GM12878 (cell line): ENCODE data around the gene YAF2. TPM values are rescaled to one million over a fixed set of nuclear protein-coding genes. Genes with fewer than 3 reads are reported as not detected.

Experiments
- ATAC-seq: fragments of 200-7000 bp; cut with Tn5 transposase; 3 replicates; pipeline ENCODE4 v1.9.1; 2020; ENCODE audit warnings: mild to moderate bottlenecking, moderate library complexity
- BruUV-seq: library from RNA; stranded (reverse); fragments of 400-500 nt; replicated peaks from 2 replicates; lab custom pipeline; 2021; lab: Mats Ljungman, UMichigan
- CTCF ChIA-PET: fragments of 300-600 bp; sonication (Branson Sonifier 250); formaldehyde crosslinking; extraction: SDS; loops from one replicate; lab custom pipeline; 2021; ENCODE audit warnings: inconsistent platforms; lab: Yijun Ruan, JAX
- POLR2A ChIA-PET: fragments of 350-600 bp; formaldehyde crosslinking; extraction: SDS; loops from one replicate; lab custom pipeline; 2021; ENCODE audit warnings: inconsistent platforms; lab: Charles Lee
- RAD21 ChIA-PET: fragments of 300-600 bp; sonication (Branson Sonifier 250); formaldehyde crosslinking; loops from one replicate; lab custom pipeline; 2023; ENCODE audit warnings: antibody characterized with exemption; ENCODE audit not compliant: unreplicated experiment; lab: Charles Lee
- SMC1A ChIA-PET: fragments of 300-600 bp; sonication (Branson Sonifier 250); formaldehyde crosslinking; loops from one replicate; lab custom pipeline; 2023; ENCODE audit not compliant: unreplicated experiment, uncharacterized antibody; lab: Charles Lee
- DNase-seq: peaks from one replicate; pipeline ENCODE4 v3.0.0-alpha.2; 2011; ENCODE audit warnings: low read depth, low spot score
- FAIRE-seq: peaks from 3 replicates; lab custom pipeline; 2011; peaks lifted over from hg19 to GRCh38; lab: Jason Lieb, UNC
- H2AFZ ChIP-seq: 2 replicates; pipeline ENCODE4 v1.6.0; 2011; ENCODE audit warnings: low read depth, low read length, control low read depth; ENCODE audit not compliant: control insufficient read depth
- H3K27ac ChIP-seq: 2 replicates; pipeline ENCODE4 v1.5.1; 2011; ENCODE audit warnings: control low read depth; ENCODE audit not compliant: control insufficient read depth, insufficient read depth
- H3K27me3 ChIP-seq, 2 experiments: replicated peaks in 1 of 2; 2 replicates each; pipeline versions ENCODE4 v1.6.0 to v1.6.1; 2011; ENCODE audit warnings: low read length in 1 of 2; ENCODE audit not compliant: control insufficient read depth in 2 of 2, insufficient read depth in 2 of 2
- H3K36me3 ChIP-seq, 2 experiments: 2 replicates each; pipeline ENCODE4 v1.5.1; 2011; ENCODE audit warnings: low read length in 1 of 2; ENCODE audit not compliant: control insufficient read depth in 2 of 2, insufficient read depth in 2 of 2
- H3K4me1 ChIP-seq: 2 replicates; pipeline ENCODE4 v1.6.1; 2011; ENCODE audit warnings: mild to moderate bottlenecking, low read length, moderate library complexity, mixed read lengths; ENCODE audit not compliant: control insufficient read depth, insufficient read depth
- H3K4me2 ChIP-seq: 2 replicates; pipeline ENCODE4 v1.6.0; 2011; ENCODE audit warnings: control low read depth; ENCODE audit not compliant: control insufficient read depth, insufficient read depth
- H3K4me3 ChIP-seq: fragments of 200-600 bp; sonication (generic); 2 replicates; pipeline ENCODE4 v1.5.1; 2016
- H3K79me2 ChIP-seq: 2 replicates; pipeline ENCODE4 v1.6.0; 2011; ENCODE audit warnings: low read length; ENCODE audit not compliant: control insufficient read depth, insufficient read depth
- H3K9ac ChIP-seq: 2 replicates; pipeline ENCODE4 v1.8.0; 2011; ENCODE audit warnings: low read length, control low read depth, mixed read lengths; ENCODE audit not compliant: control insufficient read depth, insufficient read depth
- H3K9me3 ChIP-seq: replicated peaks from 3 replicates; pipeline ENCODE4 v1.5.1; 2011; ENCODE audit warnings: mild to moderate bottlenecking, low read length; ENCODE audit not compliant: control insufficient read depth, insufficient read depth
- H4K20me1 ChIP-seq: 2 replicates; pipeline ENCODE4 v1.6.0; 2011; ENCODE audit not compliant: control insufficient read depth, insufficient read depth
- ASH2L ChIP-seq: fragments of 300-600, 200-600 bp; sonication (generic); IDR thresholded peaks from 2 replicates; pipeline ENCODE4 v1.6.1; 2017; ENCODE audit warnings: low read depth, mild to moderate bottlenecking, borderline replicate concordance
- ATF3 ChIP-seq: IDR thresholded peaks from 2 replicates; pipeline ENCODE4 v1.6.1; 2011; ENCODE audit warnings: low read depth, mild to moderate bottlenecking, low read length, moderate library complexity, borderline replicate concordance; ENCODE audit errors: extremely low read depth
- CBX3 ChIP-seq: fragments of 200-600 bp; sonication (generic); IDR thresholded peaks from 2 replicates; pipeline ENCODE4 v1.6.1; 2016; ENCODE audit warnings: low read depth, borderline replicate concordance
- CEBPB ChIP-seq, 2 experiments: fragments of 150-350 bp in 1 of 2; IDR thresholded peaks; 2 replicates each; pipeline ENCODE4 v1.6.1; 2012 to 2014; ENCODE audit warnings: low read depth in 2 of 2, low read length in 2 of 2, borderline replicate concordance in 1 of 2, inconsistent platforms in 1 of 2
- CHD4 ChIP-seq: fragments of 200-600 bp; sonication (generic); IDR thresholded peaks from 2 replicates; pipeline ENCODE4 v1.6.1; 2016; ENCODE audit warnings: mild to moderate bottlenecking
- FOXK2 ChIP-seq: fragments of 450-650 bp; IDR thresholded peaks from 2 replicates; pipeline ENCODE4 v1.6.1; 2017; ENCODE audit warnings: mild to moderate bottlenecking, moderate library complexity
- HCFC1 ChIP-seq: fragments of 150-350 bp; IDR thresholded peaks from 2 replicates; pipeline ENCODE4 v1.6.1; 2014; ENCODE audit warnings: low read length
- HDGF ChIP-seq: fragments of 450-650 bp; IDR thresholded peaks from 2 replicates; pipeline ENCODE4 v1.6.1; 2016; ENCODE audit warnings: antibody characterized with exemption
- IKZF2 ChIP-seq, 2 experiments: fragments of 450-650 bp; IDR thresholded peaks; 2 replicates each; pipeline ENCODE4 v1.6.1; 2017; ENCODE audit warnings: mild to moderate bottlenecking in 2 of 2, moderate library complexity in 2 of 2
- JUND ChIP-seq: IDR thresholded peaks from 2 replicates; pipeline ENCODE4 v1.6.1; 2012; ENCODE audit warnings: low read depth, mild to moderate bottlenecking, low read length, improper control_type of control experiment, moderate library complexity
- KLF5 ChIP-seq: fragments of 450-650 bp; IDR thresholded peaks from 2 replicates; pipeline ENCODE4 v1.6.1; 2014; ENCODE audit warnings: mild to moderate bottlenecking; ENCODE audit not compliant: partially characterized antibody
- MAX ChIP-seq: IDR thresholded peaks from 2 replicates; pipeline ENCODE4 v1.6.1; 2012; ENCODE audit warnings: low read depth, low read length, improper control_type of control experiment
- MYB ChIP-seq: fragments of 150-350 bp; IDR thresholded peaks from 2 replicates; pipeline ENCODE4 v1.6.1; 2014; ENCODE audit warnings: mild to moderate bottlenecking, low read depth, low read length, borderline replicate concordance
- PAX5 ChIP-seq: IDR thresholded peaks from 2 replicates; pipeline ENCODE4 v1.6.1; 2011; ENCODE audit warnings: low read depth, low read length, borderline replicate concordance
- RCOR1 ChIP-seq: conservative IDR thresholded peaks from 2 replicates; pipeline ENCODE4 v1.6.1; 2012; ENCODE audit warnings: low read depth, low read length, improper control_type of control experiment
- SMARCA5 ChIP-seq: fragments of 450-650 bp; IDR thresholded peaks from 2 replicates; pipeline ENCODE4 v1.6.1; 2017; ENCODE audit warnings: mild to moderate bottlenecking
- SP1 ChIP-seq: IDR thresholded peaks from one replicate; pipeline ENCODE4 v1.6.1; 2011; ENCODE audit warnings: low read depth, low read length
- USF1 ChIP-seq: IDR thresholded peaks from 2 replicates; pipeline ENCODE4 v1.6.1; 2011; ENCODE audit warnings: borderline replicate concordance, low read depth, mild to moderate bottlenecking, moderate library complexity, mixed read lengths, low read length; ENCODE audit not compliant: insufficient read depth; ENCODE audit errors: extremely low read length
- WRNIP1 ChIP-seq: IDR thresholded peaks from 2 replicates; pipeline ENCODE4 v1.6.1; 2011; ENCODE audit warnings: low read depth, low read length, improper control_type of control experiment, borderline replicate concordance
- YY1 ChIP-seq: IDR thresholded peaks from 2 replicates; pipeline ENCODE4 v1.6.1; 2011; ENCODE audit warnings: low read depth, mild to moderate bottlenecking, low read length
- WGBS: methylation state at CpG from one replicate; pipeline ENCODE4 v1.1.6; 2016; ENCODE audit warnings: low lambda C conversion rate; ENCODE audit not compliant: insufficient replicate concordance, insufficient coverage; ENCODE audit errors: missing lambda C conversion rate; 5-methylcytosine and 5-hydroxymethylcytosine counted together
- in situ Hi-C: fragments of 300-500 bp; cut with MboI; formaldehyde crosslinking; loops from 9 replicates; pipeline ENCODE4 v1.14.3; 2018; ENCODE audit warnings: mixed read lengths
- intact Hi-C: fragments of 100-400 bp; cut with micrococcal nuclease; formaldehyde crosslinking; loops from one replicate; pipeline ENCODE4 v1.14.2; 2022; ENCODE audit not compliant: unreplicated experiment
- polyA plus RNA-seq, 11 experiments: library from polyadenylated mRNA; depleted of rRNA in 4 of 11; unstranded in 6 of 11; stranded (reverse) in 5 of 11; fragments of >200 nt; fragmentation: Nextera tagmentation in 4 of 11; fragmentation: Illumina TruSeq in 1 of 11; extraction: Ambion mirVana in 4 of 11; extraction: Trizol in 1 of 11; gene quantifications; 1 replicate in 1 of 11; 2 replicates in 10 of 11; pipeline versions ENCODE4 v1.2.1 to v1.2.3, GENCODE V29; 2011 to 2016; ENCODE audit warnings: inconsistent platforms in 2 of 11, missing spikeins in 2 of 11, low read depth in 1 of 11
- total RNA-seq, 4 experiments: library from RNA; depleted of rRNA in 3 of 4; stranded (reverse); fragments of >200 nt in 3 of 4; fragmentation: Illumina TruSeq in 1 of 4; extraction: Trizol in 1 of 4; gene quantifications; 2 replicates each; pipeline versions ENCODE4 v1.2.1 to v1.2.3, GENCODE V29; 2013 to 2021
- TF ChIP-seq, protein P1 (sequence below): IDR thresholded peaks from 2 replicates; pipeline ENCODE4 v1.6.1; 2011; ENCODE audit warnings: borderline replicate concordance, low read depth, mild to moderate bottlenecking, moderate library complexity, low read length; ENCODE audit not compliant: insufficient read depth, poor library complexity, severe bottlenecking

The YAF2 gene
- total and polyA plus RNA-seq, 10 of the 15 experiments (the other 5 are each of a cell fraction or from before 2014, with no cell fraction given): 18.8 to 36.6 (median 23.0) TPM

DNA sequence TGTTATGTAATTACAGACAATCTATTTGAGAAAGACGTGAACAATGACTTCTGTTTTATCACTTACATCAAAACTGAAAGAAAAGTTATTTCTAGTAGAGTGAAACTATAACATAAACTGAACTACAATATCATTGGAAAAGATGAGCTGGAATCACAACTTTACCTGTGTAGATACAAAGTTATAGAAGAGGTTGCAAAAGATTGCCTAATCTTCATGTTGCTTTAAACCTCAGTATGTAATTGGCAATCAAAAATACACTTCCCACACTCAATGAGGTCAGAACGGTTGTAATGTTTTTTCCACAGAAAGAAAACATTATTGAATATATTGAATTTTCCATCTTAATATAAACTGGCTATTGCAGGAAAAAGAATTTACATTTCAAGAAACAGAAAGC is 55.7 kb downstream of the YAF2 start (continued):
- no peak for TF ChIP-seq RCOR1
- TF ChIP-seq YY1: no peak
- no peak for TF ChIP-seq JUND
- TF ChIP-seq, all 136 proteins: peak for 0

DNA sequence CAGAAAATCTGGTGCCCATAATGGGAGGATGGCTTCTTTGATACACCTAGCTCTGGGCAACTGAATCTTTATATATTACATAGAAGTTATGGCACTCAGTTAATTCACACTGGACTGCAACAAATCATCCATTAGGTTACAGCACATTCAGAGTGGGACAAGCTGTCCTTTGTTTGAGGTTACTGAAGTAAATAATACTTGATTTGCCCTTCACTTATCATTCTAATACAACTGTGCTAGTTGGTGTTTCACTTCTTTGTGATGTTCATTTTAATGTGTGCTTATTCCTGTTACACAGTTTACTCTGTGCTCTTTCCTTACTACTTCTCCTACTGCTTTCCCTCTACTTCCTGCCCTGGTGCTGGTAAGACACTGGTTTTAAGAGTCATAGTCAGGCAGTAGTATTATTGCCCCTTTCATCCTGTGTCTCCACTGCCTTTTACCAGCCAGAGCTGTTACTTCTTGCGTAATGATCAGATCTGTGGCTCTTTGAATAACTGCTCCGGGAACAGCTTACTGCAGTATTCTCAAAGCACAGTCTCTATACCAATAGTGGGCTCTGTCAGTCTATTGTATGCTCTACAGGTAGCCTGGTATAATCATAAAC is 57.0 kb downstream of the YAF2 start:
- ATAC-seq (no peak), DNase-seq (no peak), FAIRE-seq (no peak)
- SMC1A ChIA-PET: interaction anchor here (2.2 to 2.5 kb wide), 2 partner anchors 13 to 36 kb away, joined by 7 to 9 read pairs; partner anchors contain the start of gene GXYLT1
- WGBS: 98% methylated on average over 2 of the region's 2 CpGs
- in situ Hi-C loops: no loop called here
- TF ChIP-seq SMARCA5: no peak
- no peak for TF ChIP-seq CBX3
- no peak for TF ChIP-seq HCFC1
- no peak for TF ChIP-seq CHD4
- no peak for TF ChIP-seq PAX5
- no peak for TF ChIP-seq HDGF
- TF ChIP-seq, protein P1, sequence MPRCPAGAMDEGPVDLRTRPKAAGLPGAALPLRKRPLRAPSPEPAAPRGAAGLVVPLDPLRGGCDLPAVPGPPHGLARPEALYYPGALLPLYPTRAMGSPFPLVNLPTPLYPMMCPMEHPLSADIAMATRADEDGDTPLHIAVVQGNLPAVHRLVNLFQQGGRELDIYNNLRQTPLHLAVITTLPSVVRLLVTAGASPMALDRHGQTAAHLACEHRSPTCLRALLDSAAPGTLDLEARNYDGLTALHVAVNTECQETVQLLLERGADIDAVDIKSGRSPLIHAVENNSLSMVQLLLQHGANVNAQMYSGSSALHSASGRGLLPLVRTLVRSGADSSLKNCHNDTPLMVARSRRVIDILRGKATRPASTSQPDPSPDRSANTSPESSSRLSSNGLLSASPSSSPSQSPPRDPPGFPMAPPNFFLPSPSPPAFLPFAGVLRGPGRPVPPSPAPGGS: no peak
- TF ChIP-seq ATF3: no peak
- no peak for TF ChIP-seq MAX
- TF ChIP-seq SP1: no peak
- no peak for TF ChIP-seq USF1
- no peak for TF ChIP-seq MYB
- TF ChIP-seq IKZF2 (IDR thresholded peaks at IDR 0.05): no peak
- no peak for TF ChIP-seq WRNIP1
- no peak for TF ChIP-seq CEBPB (IDR thresholded peaks at IDR 0.05; ENCODE audit: borderline replicate concordance in 1 of 2, low read depth in 2 of 2, low read length in 2 of 2)
- no peak for TF ChIP-seq ASH2L
- no peak for TF ChIP-seq KLF5
- no peak for TF ChIP-seq FOXK2
- peaks cover 0 to 19% of the 10 kb centered on the region in 2 experiments; a peak in 3 of 4 replicates for H3K36me3 ChIP-seq
- no peak overlapping the region for H3K4me2 ChIP-seq
- no peaks in the 10 kb centered on the region for H4K20me1 ChIP-seq
- H3K4me3 ChIP-seq: no peak overlapping the region
- CTCF ChIA-PET: no interaction called here
- RAD21 ChIA-PET: no interaction called here
- POLR2A ChIA-PET: interaction anchor here (0.6 kb wide), 1 partner anchor 167 kb away, joined by 5 read pairs; no protein-coding TSS in a partner anchor
- H2AFZ ChIP-seq: no peak overlapping the region
- no peaks in the 10 kb centered on the region; the same call in 2 of the 3 replicates for H3K9me3 ChIP-seq
- no peak overlapping the region for H3K9ac ChIP-seq
- H3K4me1 ChIP-seq: no peaks in the 10 kb centered on the region
- H3K27me3 ChIP-seq: no peaks in the 10 kb centered on the region
- intact Hi-C loops: no loop called here
- H3K79me2 ChIP-seq: no peaks in the 10 kb centered on the region
- H3K27ac ChIP-seq: no peak overlapping the region
- no TSS peak for BruUV-seq
